OCI-LY1 (cell line): Measurements from ENCODE around the gene SH3BGR.

Source experiments
- EZH2 ChIP-seq: fragments of 200-600 bp; sonication (generic), shearing (Covaris generic); IDR thresholded peaks from 2 replicates; pipeline ENCODE4 v1.8.0; 2017; ENCODE audit warnings: borderline replicate concordance, mixed run types, mild to moderate bottlenecking, antibody characterized with exemption, low read length, moderate library complexity, mixed read lengths
- TF ChIP-seq, protein P1 (sequence below): fragments of 200-600 bp; sonication (generic), shearing (Covaris generic); IDR thresholded peaks from 2 replicates; pipeline ENCODE4 v1.5.1; 2017; ENCODE audit warnings: mild to moderate bottlenecking, antibody characterized with exemption, low read length, moderate library complexity, mixed read lengths

DNA sequence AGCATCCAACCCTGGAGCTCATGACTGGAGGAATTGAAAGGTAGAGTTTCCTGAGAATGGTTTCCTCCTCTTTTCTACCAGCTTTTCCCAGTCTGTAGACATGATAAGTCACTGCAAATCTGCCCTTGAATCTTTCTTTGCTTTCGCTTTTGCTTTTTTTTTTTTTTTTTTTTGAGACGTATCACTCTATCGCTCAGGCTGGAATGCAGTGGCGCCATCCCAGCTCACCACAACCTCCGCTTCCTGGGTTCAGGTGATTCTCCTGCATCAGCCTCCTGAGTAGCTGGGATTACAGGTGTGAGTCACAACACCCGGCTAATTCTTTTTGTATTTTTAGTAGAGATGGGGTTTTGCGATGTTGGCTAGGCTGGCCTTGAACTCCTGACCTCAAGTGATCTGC, 4.5 kb upstream of the SH3BGR start:
- TF ChIP-seq, protein P1, sequence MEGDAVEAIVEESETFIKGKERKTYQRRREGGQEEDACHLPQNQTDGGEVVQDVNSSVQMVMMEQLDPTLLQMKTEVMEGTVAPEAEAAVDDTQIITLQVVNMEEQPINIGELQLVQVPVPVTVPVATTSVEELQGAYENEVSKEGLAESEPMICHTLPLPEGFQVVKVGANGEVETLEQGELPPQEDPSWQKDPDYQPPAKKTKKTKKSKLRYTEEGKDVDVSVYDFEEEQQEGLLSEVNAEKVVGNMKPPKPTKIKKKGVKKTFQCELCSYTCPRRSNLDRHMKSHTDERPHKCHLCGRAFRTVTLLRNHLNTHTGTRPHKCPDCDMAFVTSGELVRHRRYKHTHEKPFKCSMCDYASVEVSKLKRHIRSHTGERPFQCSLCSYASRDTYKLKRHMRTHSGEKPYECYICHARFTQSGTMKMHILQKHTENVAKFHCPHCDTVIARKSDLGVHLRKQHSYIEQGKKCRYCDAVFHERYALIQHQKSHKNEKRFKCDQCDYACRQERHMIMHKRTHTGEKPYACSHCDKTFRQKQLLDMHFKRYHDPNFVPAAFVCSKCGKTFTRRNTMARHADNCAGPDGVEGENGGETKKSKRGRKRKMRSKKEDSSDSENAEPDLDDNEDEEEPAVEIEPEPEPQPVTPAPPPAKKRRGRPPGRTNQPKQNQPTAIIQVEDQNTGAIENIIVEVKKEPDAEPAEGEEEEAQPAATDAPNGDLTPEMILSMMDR = no peak
- no peak for TF ChIP-seq EZH2
